Testis (tissue), 2 donors: ENCODE measurements around the gene COA3.

Experiments used
- POLR2A ChIP-seq: fragments of 450-650 bp; IDR thresholded peaks from one replicate; pipeline ENCODE4 v1.6.1; 2017; ENCODE audit warnings: antibody characterized with exemption, mild to moderate bottlenecking, moderate library complexity
- TF ChIP-seq, protein P1 (sequence below), 3 experiments: fragments of 450-650 bp in 2 of 3; fragments of 200-600 bp in 1 of 3; sonication (generic) in 1 of 3; IDR thresholded peaks; one replicate each; pipeline ENCODE4 v1.5.1; 2016 to 2019; ENCODE audit warnings: antibody characterized with exemption in 3 of 3, mild to moderate bottlenecking in 2 of 3, moderate library complexity in 1 of 3

- TF ChIP-seq, protein P1, sequence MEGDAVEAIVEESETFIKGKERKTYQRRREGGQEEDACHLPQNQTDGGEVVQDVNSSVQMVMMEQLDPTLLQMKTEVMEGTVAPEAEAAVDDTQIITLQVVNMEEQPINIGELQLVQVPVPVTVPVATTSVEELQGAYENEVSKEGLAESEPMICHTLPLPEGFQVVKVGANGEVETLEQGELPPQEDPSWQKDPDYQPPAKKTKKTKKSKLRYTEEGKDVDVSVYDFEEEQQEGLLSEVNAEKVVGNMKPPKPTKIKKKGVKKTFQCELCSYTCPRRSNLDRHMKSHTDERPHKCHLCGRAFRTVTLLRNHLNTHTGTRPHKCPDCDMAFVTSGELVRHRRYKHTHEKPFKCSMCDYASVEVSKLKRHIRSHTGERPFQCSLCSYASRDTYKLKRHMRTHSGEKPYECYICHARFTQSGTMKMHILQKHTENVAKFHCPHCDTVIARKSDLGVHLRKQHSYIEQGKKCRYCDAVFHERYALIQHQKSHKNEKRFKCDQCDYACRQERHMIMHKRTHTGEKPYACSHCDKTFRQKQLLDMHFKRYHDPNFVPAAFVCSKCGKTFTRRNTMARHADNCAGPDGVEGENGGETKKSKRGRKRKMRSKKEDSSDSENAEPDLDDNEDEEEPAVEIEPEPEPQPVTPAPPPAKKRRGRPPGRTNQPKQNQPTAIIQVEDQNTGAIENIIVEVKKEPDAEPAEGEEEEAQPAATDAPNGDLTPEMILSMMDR (IDR thresholded peaks at IDR 0.05), result no peak
- TF ChIP-seq POLR2A, result no peak
These were observed 17.5 kb downstream of the COA3 start for GRCh38 chr17:42780851-42781638.
